Esophagus muscularis mucosa (tissue), 4 donors: ENCODE measurements around the gene GPRIN1. TPM values are rescaled to one million over a fixed set of nuclear protein-coding genes. Genes with fewer than 3 reads are reported as not detected.

Source experiments
- DNase-seq: peaks from one replicate; pipeline ENCODE4 v3.0.0-alpha.2; 2017; ENCODE audit errors: extremely low spot score
- H3K27ac ChIP-seq, 4 donors: fragments of 200-600 bp; sonication (generic); replicated peaks in 1 of 4; 1 replicate in 3 of 4; 2 replicates in 1 of 4; pipeline ENCODE4 v1.5.1; 2016 to 2019; ENCODE audit warnings: mild to moderate bottlenecking in 1 of 4
- H3K27me3 ChIP-seq, 4 donors: fragments of 200-600 bp; sonication (generic); one replicate each; pipeline versions ENCODE4 v1.5.1 to v1.6.0; 2016 to 2019
- H3K36me3 ChIP-seq, 4 donors: fragments of 200-600 bp; sonication (generic); one replicate each; pipeline ENCODE4 v1.5.1; 2016 to 2019
- H3K4me1 ChIP-seq, 4 donors: fragments of 200-600 bp; sonication (generic); one replicate each; pipeline ENCODE4 v1.5.1; 2016 to 2019
- H3K4me3 ChIP-seq, 4 donors: fragments of 200-600 bp; sonication (generic); 1 replicate in 2 of 4; 2 replicates in 2 of 4; pipeline ENCODE4 v1.5.1; 2016 to 2019; ENCODE audit warnings: mild to moderate bottlenecking in 4 of 4, moderate library complexity in 1 of 4
- H3K9me3 ChIP-seq, 4 donors: fragments of 200-600 bp; sonication (generic); 1 replicate in 3 of 4; 2 replicates in 1 of 4; pipeline ENCODE4 v1.5.1; 2016 to 2019
- EP300 ChIP-seq: sonication (generic); formaldehyde crosslinking; IDR thresholded peaks from one replicate; pipeline ENCODE4 v1.6.1; 2017; ENCODE audit warnings: antibody characterized with exemption
- POLR2A ChIP-seq: fragments of 450-650 bp; IDR thresholded peaks from one replicate; pipeline ENCODE4 v1.6.1; 2017; ENCODE audit warnings: antibody characterized with exemption, moderate library complexity, mild to moderate bottlenecking, low read depth
- POLR2AphosphoS5 ChIP-seq, 2 donors: sonication (generic); formaldehyde crosslinking; IDR thresholded peaks; one replicate each; pipeline ENCODE4 v1.6.1; 2017; ENCODE audit warnings: antibody characterized with exemption in 2 of 2
- WGBS: methylation state at CpG from one replicate; pipeline ENCODE4 v1.1.5; 2018; 5-methylcytosine and 5-hydroxymethylcytosine counted together
- intact Hi-C: fragments of 100-400 bp; cut with DNase I; formaldehyde crosslinking; loops from one replicate; pipeline ENCODE4 v1.15.1; 2023
- total RNA-seq, 4 donors: library from RNA; depleted of rRNA; stranded (reverse); fragments of >200 nt; gene quantifications; one replicate each; pipeline versions ENCODE4 v1.1.0 to v1.2.1, GENCODE V29; 2016
- TF ChIP-seq, protein P1 (sequence below), 3 experiments: fragments of 200-600 bp in 2 of 3; fragments of 450-650 bp in 1 of 3; sonication (generic) in 2 of 3; IDR thresholded peaks; one replicate each; pipeline ENCODE4 v1.5.1; 2017 to 2019; ENCODE audit warnings: antibody characterized with exemption in 3 of 3, mild to moderate bottlenecking in 2 of 3, moderate library complexity in 1 of 3

The GPRIN1 gene
- total RNA-seq, 4 donors from 2014 or later: 0.42 to 1.0 (median 0.95) TPM

DNA sequence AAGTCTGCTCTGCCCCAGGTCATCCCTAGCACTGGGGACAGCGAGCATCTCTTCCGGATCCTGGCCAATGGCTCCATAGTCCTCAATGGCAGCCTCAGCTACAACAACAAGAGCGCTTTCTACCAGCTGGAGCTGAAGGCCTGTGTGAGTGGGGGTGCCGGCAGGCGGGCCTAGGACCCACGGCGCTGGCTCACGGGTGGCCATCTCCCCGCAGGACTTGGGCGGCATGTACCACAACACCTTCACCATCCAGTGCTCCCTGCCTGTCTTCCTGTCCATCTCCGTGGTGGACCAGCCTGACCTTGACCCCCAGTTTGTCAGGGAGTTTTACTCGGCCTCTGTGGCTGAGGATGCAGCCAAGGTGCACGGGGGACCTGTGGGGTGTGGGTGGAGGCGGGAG, 34.9 kb downstream of the GPRIN1 start:
- Histone ChIP-seq H3K9me3 (no peaks in the 10 kb centered on the region), H3K27me3 (peaks cover 0 to 43% (median 0%) of the 10 kb centered on the region in 4 donors), H3K36me3 (no peaks in the 10 kb centered on the region), H3K4me3 (no peak overlapping the region), H3K27ac (no peak overlapping the region), H3K4me1 (peaks cover 0 to 6% (median 0%) of the 10 kb centered on the region in 4 donors)
- DNase-seq: no peak
- TF ChIP-seq EP300 (no peak), POLR2A (no peak), POLR2AphosphoS5 (IDR thresholded peaks at IDR 0.05) (no peak)
- TF ChIP-seq, protein P1, sequence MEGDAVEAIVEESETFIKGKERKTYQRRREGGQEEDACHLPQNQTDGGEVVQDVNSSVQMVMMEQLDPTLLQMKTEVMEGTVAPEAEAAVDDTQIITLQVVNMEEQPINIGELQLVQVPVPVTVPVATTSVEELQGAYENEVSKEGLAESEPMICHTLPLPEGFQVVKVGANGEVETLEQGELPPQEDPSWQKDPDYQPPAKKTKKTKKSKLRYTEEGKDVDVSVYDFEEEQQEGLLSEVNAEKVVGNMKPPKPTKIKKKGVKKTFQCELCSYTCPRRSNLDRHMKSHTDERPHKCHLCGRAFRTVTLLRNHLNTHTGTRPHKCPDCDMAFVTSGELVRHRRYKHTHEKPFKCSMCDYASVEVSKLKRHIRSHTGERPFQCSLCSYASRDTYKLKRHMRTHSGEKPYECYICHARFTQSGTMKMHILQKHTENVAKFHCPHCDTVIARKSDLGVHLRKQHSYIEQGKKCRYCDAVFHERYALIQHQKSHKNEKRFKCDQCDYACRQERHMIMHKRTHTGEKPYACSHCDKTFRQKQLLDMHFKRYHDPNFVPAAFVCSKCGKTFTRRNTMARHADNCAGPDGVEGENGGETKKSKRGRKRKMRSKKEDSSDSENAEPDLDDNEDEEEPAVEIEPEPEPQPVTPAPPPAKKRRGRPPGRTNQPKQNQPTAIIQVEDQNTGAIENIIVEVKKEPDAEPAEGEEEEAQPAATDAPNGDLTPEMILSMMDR (IDR thresholded peaks at IDR 0.05): no peak
- 100% methylated on average over 3 of the region's 14 CpGs for WGBS
- intact Hi-C loops: loop anchor here (2.0 to 5.0 kb wide), 2 partner anchors 72 to 843 kb away; partner anchors contain the start of gene TSPAN17

DNA sequence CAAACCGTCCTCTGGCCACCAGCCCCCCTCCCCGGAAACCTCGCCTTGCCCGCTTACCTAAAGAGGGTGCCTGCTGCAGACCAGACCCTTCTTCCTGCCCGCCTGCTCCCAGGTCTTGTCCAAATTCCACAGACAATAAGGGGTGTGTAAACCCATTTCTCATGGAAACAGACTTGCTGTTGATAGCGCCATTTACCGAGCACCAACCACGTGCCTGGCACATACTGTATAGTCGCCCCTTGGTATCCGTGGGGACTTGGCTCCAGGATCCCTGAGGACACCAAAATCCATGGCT, 35.7 kb downstream of the GPRIN1 start:
- no peaks in the 10 kb centered on the region for H3K9me3 ChIP-seq
- TF ChIP-seq, protein P1 (IDR thresholded peaks at IDR 0.05): no peak
- TF ChIP-seq POLR2AphosphoS5 (IDR thresholded peaks at IDR 0.05) (no peak), POLR2A (no peak), EP300 (no peak)
- H3K27ac ChIP-seq: no peak overlapping the region
- H3K4me1 ChIP-seq: peaks cover 0 to 6% (median 0%) of the 10 kb centered on the region in 4 donors
- H3K27me3 ChIP-seq: peaks cover 0 to 51% (median 0%) of the 10 kb centered on the region in 4 donors
- no peak for DNase-seq
- intact Hi-C loops: loop anchor here (2.0 kb wide), 1 partner anchor 73 kb away; the partner anchor contains the start of gene TSPAN17
- no peaks in the 10 kb centered on the region for H3K36me3 ChIP-seq
- no peak overlapping the region for H3K4me3 ChIP-seq
- WGBS: 65% methylated on average over 8 of the region's 10 CpGs

- TF ChIP-seq, protein P1 (IDR thresholded peaks at IDR 0.05): peak; percentile 52 to 80 (median 63)
- TF ChIP-seq POLR2A: no peak
- WGBS: 24% methylated on average over 15 of the region's 18 CpGs
Observed at GRCh38 chr5:176573564-176574296, 36.2 kb downstream of the GPRIN1 start.

GRCh38 chr5:176570044-176570443, 39.9 kb downstream of the GPRIN1 start:
- H3K27me3 ChIP-seq: peaks cover 0 to 63% (median 0%) of the 10 kb centered on the region in 4 donors
- WGBS: 45% methylated on average over 6 of the region's 6 CpGs
- peaks cover 0 to 6% (median 0%) of the 10 kb centered on the region in 4 donors for H3K4me1 ChIP-seq
- no peak for DNase-seq
- intact Hi-C loops: no loop called here
- TF ChIP-seq POLR2A (no peak), EP300 (no peak), POLR2AphosphoS5 (IDR thresholded peaks at IDR 0.05) (no peak)
- TF ChIP-seq, protein P1 (IDR thresholded peaks at IDR 0.05): no peak
- H3K36me3 ChIP-seq: no peaks in the 10 kb centered on the region
- no peak overlapping the region for H3K27ac ChIP-seq
- no peaks in the 10 kb centered on the region for H3K9me3 ChIP-seq
- H3K4me3 ChIP-seq: no peak overlapping the region

More at GRCh38 chr5:176573564-176574296, 36.2 kb downstream of the GPRIN1 start:
- H3K4me3 ChIP-seq: no peak overlapping the region
- DNase-seq: no peak
- intact Hi-C loops: loop anchor here (2.0 kb wide), 1 partner anchor 73 kb away; the partner anchor contains the start of gene TSPAN17
- H3K27me3 ChIP-seq: peaks cover 0 to 53% (median 0%) of the 10 kb centered on the region in 4 donors
- peaks cover 0 to 6% (median 0%) of the 10 kb centered on the region in 4 donors for H3K4me1 ChIP-seq
- H3K27ac ChIP-seq: no peak overlapping the region
- no peaks in the 10 kb centered on the region for H3K36me3 ChIP-seq
- H3K9me3 ChIP-seq: no peaks in the 10 kb centered on the region
